HCT116 (cell line): ENCODE measurements around the gene ADAMTS5. TPM values are rescaled to one million over a fixed set of nuclear protein-coding genes. Genes with fewer than 3 reads are reported as not detected.

Experiments
- ATAC-seq: fragments of 200-7000 bp; cut with Tn5 transposase; 2 replicates; pipeline ENCODE4 v1.9.1; 2020; ENCODE audit warnings: mild to moderate bottlenecking, moderate library complexity
- BruUV-seq: library from RNA; stranded (reverse); fragments of 400-500 nt; replicated peaks from 2 replicates; lab custom pipeline; 2021; lab: Mats Ljungman, UMichigan
- CTCF ChIA-PET: fragments of 300-600 bp; sonication (Branson Sonifier 250); formaldehyde crosslinking; loops from one replicate; lab custom pipeline; 2021; ENCODE audit warnings: antibody characterized with exemption; lab: Charles Lee
- POLR2A ChIA-PET: fragments of 300-600, 350-600 bp; sonication (Branson Sonifier 250); formaldehyde crosslinking; loops from one replicate; lab custom pipeline; 2021; ENCODE audit warnings: antibody characterized with exemption; lab: Charles Lee
- RAD21 ChIA-PET, 2 experiments: fragments of 300-600 bp; sonication (Branson Sonifier 250); formaldehyde crosslinking; loops; one replicate each; lab custom pipeline; 2023; ENCODE audit warnings: low total read pairs in 2 of 2; ENCODE audit not compliant: uncharacterized antibody in 2 of 2, unreplicated experiment in 2 of 2, low non-redundant PET in 1 of 2; lab: Charles Lee
- DNase-seq: peaks from one replicate; pipeline ENCODE4 v3.0.0-alpha.2; 2010; ENCODE audit warnings: low read depth, low spot score
- H2AFZ ChIP-seq: fragments of 200-600 bp; shearing (Covaris generic), sonication (generic); 2 replicates; pipeline ENCODE4 v1.6.1; 2017; ENCODE audit warnings: low read depth, mixed run types, mixed read lengths, antibody characterized with exemption, low read length; ENCODE audit not compliant: poor library complexity, severe bottlenecking
- H3K27ac ChIP-seq: 2 replicates; pipeline ENCODE4 v1.5.1; 2012; ENCODE audit warnings: low read depth, low read length
- H3K27me3 ChIP-seq: fragments of 200-600 bp; sonication (generic); 2 replicates; pipeline ENCODE4 v1.6.1; 2016; ENCODE audit warnings: mixed run types, low read length, mixed read lengths; ENCODE audit not compliant: insufficient read depth
- H3K36me3 ChIP-seq, 2 experiments: fragments of 200-500 bp in 1 of 2; fragments of 200-600 bp in 1 of 2; sonication (Bioruptor generic) in 1 of 2; sonication (generic) in 1 of 2; 2 replicates each; pipeline versions ENCODE4 v1.5.1 to v1.6.1; 2014 to 2016; ENCODE audit warnings: low read length in 2 of 2, inconsistent platforms in 1 of 2, mixed read lengths in 1 of 2, mixed run types in 1 of 2; ENCODE audit not compliant: insufficient read depth in 2 of 2, control insufficient read depth in 1 of 2
- H3K4me1 ChIP-seq, 2 experiments: fragments of 200-600 bp in 1 of 2; sonication (generic) in 1 of 2; 2 replicates each; pipeline versions ENCODE4 v1.5.1 to v1.6.1; 2012 to 2017; ENCODE audit warnings: low read length in 2 of 2, inconsistent platforms in 1 of 2, mild to moderate bottlenecking in 1 of 2, mixed read lengths in 1 of 2, mixed run types in 1 of 2, moderate library complexity in 1 of 2; ENCODE audit not compliant: insufficient read depth in 2 of 2, control insufficient read depth in 1 of 2
- H3K4me2 ChIP-seq: fragments of 200-600 bp; sonication (generic); 2 replicates; pipeline ENCODE4 v1.6.1; 2017; ENCODE audit warnings: mixed run types, low read length, mixed read lengths
- H3K4me3 ChIP-seq, 2 experiments: fragments of 200-600 bp in 1 of 2; sonication (generic) in 1 of 2; replicated peaks in 1 of 2; 2 replicates each; pipeline ENCODE4 v1.5.1; 2011 to 2016; ENCODE audit warnings: low read length in 2 of 2, control low read depth in 1 of 2, low read depth in 1 of 2, mild to moderate bottlenecking in 1 of 2, mixed read lengths in 1 of 2, mixed run types in 1 of 2
- H3K79me2 ChIP-seq: fragments of 200-600 bp; sonication (generic); 2 replicates; pipeline ENCODE4 v1.6.1; 2017; ENCODE audit warnings: mild to moderate bottlenecking, mixed run types, low read length, moderate library complexity, mixed read lengths; ENCODE audit not compliant: insufficient read depth
- H3K9ac ChIP-seq: fragments of 200-600 bp; sonication (generic); 2 replicates; pipeline ENCODE4 v1.6.1; 2016; ENCODE audit warnings: low read length, mixed read lengths
- H3K9me2 ChIP-seq: fragments of 200-600 bp; sonication (generic), shearing (Covaris generic); 2 replicates; pipeline ENCODE4 v1.6.1; 2017; ENCODE audit warnings: mixed run types, mild to moderate bottlenecking, moderate library complexity; ENCODE audit not compliant: insufficient read depth
- H3K9me3 ChIP-seq, 2 experiments: fragments of 200-500 bp in 1 of 2; fragments of 200-600 bp in 1 of 2; sonication (Bioruptor generic) in 1 of 2; sonication (generic) in 1 of 2; 2 replicates each; pipeline ENCODE4 v1.6.1; 2014 to 2017; ENCODE audit warnings: low read length in 2 of 2, mixed read lengths in 2 of 2, inconsistent platforms in 1 of 2, low read depth in 1 of 2, mild to moderate bottlenecking in 1 of 2, mixed run types in 1 of 2, moderate library complexity in 1 of 2; ENCODE audit not compliant: control insufficient read depth in 1 of 2, insufficient read depth in 1 of 2
- H4K20me1 ChIP-seq: fragments of 200-600 bp; sonication (generic), shearing (Covaris generic); 2 replicates; pipeline ENCODE4 v1.6.1; 2017; ENCODE audit warnings: mixed run types, mild to moderate bottlenecking, moderate library complexity; ENCODE audit not compliant: insufficient read depth
- CEBPB ChIP-seq: IDR thresholded peaks from 2 replicates; pipeline ENCODE4 v1.6.1; 2012; ENCODE audit warnings: low read depth
- EGR1 ChIP-seq: IDR thresholded peaks from 2 replicates; pipeline ENCODE4 v1.6.1; 2012; ENCODE audit warnings: low read depth
- RAD21 ChIP-seq: IDR thresholded peaks from 2 replicates; pipeline ENCODE4 v1.6.1; 2012; ENCODE audit warnings: low read depth, mild to moderate bottlenecking
- SRF ChIP-seq: IDR thresholded peaks from 2 replicates; pipeline ENCODE4 v1.6.1; 2012; ENCODE audit warnings: low read depth
- ZFX ChIP-seq: fragments of 450-650 bp; IDR thresholded peaks from 2 replicates; pipeline ENCODE4 v1.6.1; 2017
- intact Hi-C: fragments of 100-400 bp; cut with micrococcal nuclease; formaldehyde crosslinking; loops from 2 replicates; pipeline ENCODE4 v1.10.0; 2022
- total RNA-seq: library from RNA; stranded (reverse); gene quantifications from one replicate; pipeline ENCODE4 v1.2.1, GENCODE V29; 2021; ENCODE audit not compliant: unreplicated experiment
- TF ChIP-seq, protein P1 (sequence below): IDR thresholded peaks from 2 replicates; pipeline ENCODE4 v1.6.1; 2012
- TF ChIP-seq, protein P2 (sequence below): IDR thresholded peaks from 2 replicates; pipeline ENCODE4 v1.6.1; 2011; ENCODE audit warnings: mild to moderate bottlenecking, low read length, moderate library complexity; ENCODE audit not compliant: insufficient replicate concordance; ENCODE audit errors: extremely low read depth

Gene ADAMTS5
- total RNA-seq, 1 experiment from 2014 or later, result 0.02 TPM

DNA sequence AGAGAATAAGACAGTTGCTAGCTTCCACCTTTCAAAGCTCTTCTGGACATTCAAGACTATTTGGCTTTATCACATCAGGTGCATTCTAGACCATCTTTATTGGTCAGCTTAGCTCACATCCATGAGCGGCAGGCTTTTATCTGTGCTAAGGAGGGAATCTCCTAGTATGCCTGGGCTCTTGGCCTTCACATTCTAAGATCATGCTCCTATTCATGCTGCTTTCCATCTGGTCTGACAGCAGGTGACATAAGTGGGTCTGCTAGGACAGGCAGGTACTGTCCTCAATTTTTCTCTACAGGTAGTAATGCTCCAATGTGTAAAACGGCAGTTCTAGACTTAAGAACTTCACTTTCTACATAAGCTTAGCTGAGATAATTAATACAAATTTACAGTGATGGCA, 82.5 kb downstream of the ADAMTS5 start:
- H3K79me2 ChIP-seq, result no peaks in the 10 kb centered on the region
- ChIA-PET CTCF (no interaction called here), POLR2A (no interaction called here), RAD21 (no interaction called here)
- no TSS peak for BruUV-seq
- H3K4me3 ChIP-seq, result no peak overlapping the region
- H4K20me1 ChIP-seq, result no peaks in the 10 kb centered on the region
- H3K27me3 ChIP-seq, result no peaks in the 10 kb centered on the region
- no peak overlapping the region for H3K4me2 ChIP-seq
- H2AFZ ChIP-seq, result no peak overlapping the region
- no peaks in the 10 kb centered on the region for H3K9me2 ChIP-seq
- DNase-seq (no peak), ATAC-seq (no peak)
- H3K9ac ChIP-seq, result no peak overlapping the region
- intact Hi-C loops, result no loop called here
- H3K4me1 ChIP-seq, result no peaks in the 10 kb centered on the region
- H3K27ac ChIP-seq, result no peak overlapping the region
- no peaks in the 10 kb centered on the region for H3K36me3 ChIP-seq
- TF ChIP-seq ZFX (no peak), EGR1 (no peak), SRF (no peak), CEBPB (no peak)
- TF ChIP-seq, protein P1, sequence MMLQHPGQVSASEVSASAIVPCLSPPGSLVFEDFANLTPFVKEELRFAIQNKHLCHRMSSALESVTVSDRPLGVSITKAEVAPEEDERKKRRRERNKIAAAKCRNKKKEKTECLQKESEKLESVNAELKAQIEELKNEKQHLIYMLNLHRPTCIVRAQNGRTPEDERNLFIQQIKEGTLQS, result no peak
- TF ChIP-seq, protein P2, sequence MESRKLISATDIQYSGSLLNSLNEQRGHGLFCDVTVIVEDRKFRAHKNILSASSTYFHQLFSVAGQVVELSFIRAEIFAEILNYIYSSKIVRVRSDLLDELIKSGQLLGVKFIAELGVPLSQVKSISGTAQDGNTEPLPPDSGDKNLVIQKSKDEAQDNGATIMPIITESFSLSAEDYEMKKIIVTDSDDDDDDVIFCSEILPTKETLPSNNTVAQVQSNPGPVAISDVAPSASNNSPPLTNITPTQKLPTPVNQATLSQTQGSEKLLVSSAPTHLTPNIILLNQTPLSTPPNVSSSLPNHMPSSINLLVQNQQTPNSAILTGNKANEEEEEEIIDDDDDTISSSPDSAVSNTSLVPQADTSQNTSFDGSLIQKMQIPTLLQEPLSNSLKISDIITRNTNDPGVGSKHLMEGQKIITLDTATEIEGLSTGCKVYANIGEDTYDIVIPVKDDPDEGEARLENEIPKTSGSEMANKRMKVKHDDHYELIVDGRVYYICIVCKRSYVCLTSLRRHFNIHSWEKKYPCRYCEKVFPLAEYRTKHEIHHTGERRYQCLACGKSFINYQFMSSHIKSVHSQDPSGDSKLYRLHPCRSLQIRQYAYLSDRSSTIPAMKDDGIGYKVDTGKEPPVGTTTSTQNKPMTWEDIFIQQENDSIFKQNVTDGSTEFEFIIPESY, result no peak
- TF ChIP-seq, all 23 proteins: peak for 0
- peaks cover 20 to 26% of the 10 kb centered on the region in 2 experiments; a peak in 2 of 4 replicates for H3K9me3 ChIP-seq

DNA sequence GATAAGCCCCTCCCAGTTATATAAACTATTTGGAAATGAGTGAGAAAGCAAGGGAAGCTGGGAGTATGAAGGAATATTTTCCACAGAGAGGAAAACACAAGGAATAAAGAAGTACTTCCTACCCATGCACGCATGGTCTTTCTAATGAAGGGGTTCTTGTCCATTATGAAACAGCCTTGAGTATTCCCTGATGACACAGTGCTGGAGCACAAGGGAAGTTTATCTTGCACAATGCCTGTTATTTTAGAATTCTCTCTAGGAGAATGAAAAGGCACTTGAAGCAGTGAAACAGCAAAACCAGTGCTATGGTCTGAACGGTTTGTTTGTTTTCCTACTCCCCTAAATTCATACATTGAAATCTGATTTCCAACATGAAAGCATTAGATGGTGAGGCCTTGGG, 83.1 kb downstream of the ADAMTS5 start:
- RAD21 ChIA-PET, result no interaction called here
- no TSS peak for BruUV-seq

More for the DNA sequence above, 83.1 kb downstream of the ADAMTS5 start:
- Histone ChIP-seq H3K9me3 (peaks cover 19 to 26% of the 10 kb centered on the region in 2 experiments; a peak in 2 of 4 replicates), H3K36me3 (no peaks in the 10 kb centered on the region), H4K20me1 (no peaks in the 10 kb centered on the region), H3K79me2 (no peaks in the 10 kb centered on the region), H3K27me3 (no peaks in the 10 kb centered on the region), H3K9ac (no peak overlapping the region), H3K9me2 (no peaks in the 10 kb centered on the region), H3K4me2 (no peak overlapping the region), H3K27ac (no peak overlapping the region), H3K4me1 (no peaks in the 10 kb centered on the region), H3K4me3 (no peak overlapping the region), H2AFZ (no peak overlapping the region)
- DNase-seq, result no peak
- intact Hi-C loops, result no loop called here
- POLR2A ChIA-PET, result no interaction called here
- CTCF ChIA-PET, result no interaction called here
- no peak for ATAC-seq
- no peak for TF ChIP-seq RAD21
- TF ChIP-seq ZFX, result no peak
